Endodermal cell (in vitro differentiated cells): Measurements from ENCODE around the gene UGT1A7. TPM values are rescaled to one million over a fixed set of nuclear protein-coding genes. Genes with fewer than 3 reads are reported as not detected.

Experiments
- DNase-seq: peaks from one replicate; pipeline ENCODE4 v3.0.0-alpha.2; 2017
- H3K27ac ChIP-seq: 2 replicates; pipeline ENCODE4 v1.5.1; 2013; ENCODE audit warnings: mild to moderate bottlenecking, low read depth, low read length, moderate library complexity
- H3K27me3 ChIP-seq: 2 replicates; pipeline ENCODE4 v1.6.1; 2013; ENCODE audit warnings: mild to moderate bottlenecking, low read length, moderate library complexity; ENCODE audit not compliant: insufficient read depth, control insufficient read depth, poor library complexity, severe bottlenecking
- H3K36me3 ChIP-seq: 2 replicates; pipeline ENCODE4 v1.7.0; 2013; ENCODE audit warnings: mild to moderate bottlenecking, low read length, moderate library complexity; ENCODE audit not compliant: control insufficient read depth, insufficient read depth
- H3K4me1 ChIP-seq: one replicate; pipeline ENCODE4 v1.7.0; 2013; ENCODE audit warnings: low read length; ENCODE audit not compliant: control insufficient read depth, insufficient read depth
- H3K4me3 ChIP-seq: 2 replicates; pipeline ENCODE4 v1.5.1; 2013; ENCODE audit warnings: mild to moderate bottlenecking, low read length, moderate library complexity
- H3K9ac ChIP-seq: 2 replicates; pipeline ENCODE4 v1.6.1; 2013; ENCODE audit warnings: mild to moderate bottlenecking, low read length, moderate library complexity; ENCODE audit not compliant: poor library complexity, severe bottlenecking; ENCODE audit errors: extremely low read depth
- H3K9me3 ChIP-seq: 2 replicates; pipeline ENCODE4 v1.6.1; 2013; ENCODE audit warnings: mild to moderate bottlenecking, low read length, moderate library complexity; ENCODE audit not compliant: control insufficient read depth
- H3K27ac Mint-ChIP-seq: 2 replicates; pipeline ENCODE4 v1.8.0; 2020; ENCODE audit warnings: mixed read lengths
- H3K27me3 Mint-ChIP-seq: 2 replicates; pipeline ENCODE4 v1.8.0; 2021; ENCODE audit warnings: mild to moderate bottlenecking, mixed read lengths; ENCODE audit not compliant: insufficient read depth
- H3K36me3 Mint-ChIP-seq: 2 replicates; pipeline ENCODE4 v1.8.0; 2020; ENCODE audit warnings: low read depth, mixed read lengths
- H3K4me1 Mint-ChIP-seq: 2 replicates; pipeline ENCODE4 v1.8.0; 2020; ENCODE audit warnings: mixed read lengths
- H3K4me3 Mint-ChIP-seq: 2 replicates; pipeline ENCODE4 v1.8.0; 2020; ENCODE audit warnings: mild to moderate bottlenecking, moderate library complexity, mixed read lengths
- H3K9me3 Mint-ChIP-seq: 2 replicates; pipeline ENCODE4 v1.8.0; 2020; ENCODE audit warnings: mild to moderate bottlenecking, mixed read lengths
- CTCF ChIP-seq: fragments of 200-600 bp; sonication (generic); conservative IDR thresholded peaks from 2 replicates; pipeline ENCODE4 v1.5.0; 2021; ENCODE audit warnings: antibody characterized with exemption, mild to moderate bottlenecking
- WGBS, 2 experiments: methylation state at CpG; one replicate each; pipeline versions ENCODE4 v1.1.5 to v1.1.7; 2013; ENCODE audit warnings: missing lambda C conversion rate in 2 of 2, mixed read lengths in 1 of 2; ENCODE audit not compliant: insufficient coverage in 1 of 2, insufficient read length in 1 of 2; 5-methylcytosine and 5-hydroxymethylcytosine counted together
- total RNA-seq, 2 donors: library from RNA; stranded (reverse); fragmentation: NEBNext Ultra II Directional in 1 of 2; extraction: Animal tissue kit (Norgen Biotek cat#: 25700) in 1 of 2; gene quantifications; 2 replicates in 1 of 2; 3 replicates in 1 of 2; pipeline ENCODE4 v1.2.1, GENCODE V29; 2021

UGT1A7 gene
- total RNA-seq, 2 donors from 2014 or later = not detected

GRCh38 chr2:233676046-233676445 lies 5.7 kb upstream of the UGT1A7 start:
- Histone ChIP-seq H3K9ac (no peak overlapping the region), H3K4me3 (no peak overlapping the region), H3K4me1 (no peaks in the 10 kb centered on the region), H3K9me3 (no peaks in the 10 kb centered on the region), H3K27ac (no peak overlapping the region), H3K27me3 (peaks cover 9% of the 10 kb centered on the region), H3K36me3 (no peaks in the 10 kb centered on the region)
- no peak for TF ChIP-seq CTCF
- no peak overlapping the region for H3K4me3 Mint-ChIP-seq
- no peaks in the 10 kb centered on the region for H3K36me3 Mint-ChIP-seq
- no peak overlapping the region for H3K27ac Mint-ChIP-seq
- H3K9me3 Mint-ChIP-seq = no peaks in the 10 kb centered on the region
- H3K4me1 Mint-ChIP-seq = no peaks in the 10 kb centered on the region
- peaks cover 12% of the 10 kb centered on the region for H3K27me3 Mint-ChIP-seq
- 80 to 84% methylated on average over 1 to 2 of the region's 2 CpGs for WGBS, 2 experiments
- no peak for DNase-seq

- H3K9me3 ChIP-seq = no peaks in the 10 kb centered on the region
- peaks cover 7% of the 10 kb centered on the region for H3K27me3 Mint-ChIP-seq
- WGBS, 2 experiments = 88 to 91% methylated on average over 2 to 4 of the region's 4 CpGs
- no peak overlapping the region for H3K27ac ChIP-seq
- no peaks in the 10 kb centered on the region for H3K4me1 Mint-ChIP-seq
- H3K27ac Mint-ChIP-seq = no peak overlapping the region
- no peaks in the 10 kb centered on the region for H3K36me3 ChIP-seq
- no peak for DNase-seq
- H3K4me1 ChIP-seq = no peaks in the 10 kb centered on the region
- no peak for TF ChIP-seq CTCF
- no peak overlapping the region for H3K4me3 Mint-ChIP-seq
- H3K9ac ChIP-seq = no peak overlapping the region
- H3K4me3 ChIP-seq = no peak overlapping the region
- no peaks in the 10 kb centered on the region for H3K36me3 Mint-ChIP-seq
- H3K27me3 ChIP-seq = peaks cover 9% of the 10 kb centered on the region
- no peaks in the 10 kb centered on the region for H3K9me3 Mint-ChIP-seq
Observed at GRCh38 chr2:233679196-233679595, 2.5 kb upstream of the UGT1A7 start.

DNA sequence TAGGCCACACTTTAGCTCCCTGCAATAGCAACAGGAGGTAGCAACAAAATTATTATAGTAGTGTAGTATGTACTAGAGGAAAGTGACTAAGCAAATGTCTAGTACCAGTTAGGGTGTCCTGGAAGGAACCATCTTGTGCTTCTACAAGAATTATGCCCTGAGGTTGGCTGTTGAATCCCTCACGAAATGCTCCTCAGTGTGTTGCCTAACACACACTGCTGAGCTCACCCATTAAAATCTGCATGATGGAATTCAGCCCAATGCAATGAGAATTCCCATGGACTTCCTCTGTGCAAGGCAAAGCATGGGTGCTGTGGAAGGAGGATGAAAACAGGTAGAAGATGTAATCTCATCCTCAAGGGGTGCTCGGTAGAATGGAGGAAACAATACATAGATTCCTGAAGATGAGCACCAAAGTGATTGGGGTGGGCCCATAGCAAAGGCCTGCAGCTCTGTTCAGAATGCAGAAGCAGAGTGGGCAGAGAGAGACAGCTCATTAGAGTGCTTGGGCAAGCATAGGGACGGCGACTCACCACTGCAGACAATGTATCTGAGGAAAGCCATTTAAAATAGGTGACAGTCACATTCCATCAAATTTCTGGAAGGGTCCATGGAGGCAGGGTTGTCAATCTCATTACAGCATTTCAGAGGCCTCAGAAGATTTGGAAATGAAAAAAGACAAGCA lies 1.2 kb upstream of the UGT1A7 start:
- DNase-seq = no peak
- no peak for TF ChIP-seq CTCF

More for the DNA sequence above, 1.2 kb upstream of the UGT1A7 start:
- Histone ChIP-seq H3K9me3 (no peaks in the 10 kb centered on the region), H3K9ac (no peak overlapping the region), H3K27me3 (peaks cover 9% of the 10 kb centered on the region), H3K4me1 (no peaks in the 10 kb centered on the region), H3K27ac (no peak overlapping the region), H3K4me3 (no peak overlapping the region), H3K36me3 (no peaks in the 10 kb centered on the region)
- Mint-ChIP-seq H3K4me3 (no peak overlapping the region), H3K4me1 (no peaks in the 10 kb centered on the region), H3K9me3 (no peaks in the 10 kb centered on the region), H3K36me3 (no peaks in the 10 kb centered on the region), H3K27me3 (peaks cover 7% of the 10 kb centered on the region), H3K27ac (no peak overlapping the region)
- WGBS, 2 experiments = 85 to 88% methylated on average over 3 to 4 of the region's 4 CpGs
